Measurements from ENCODE around the gene DBH. TPM values are rescaled to one million over a fixed set of nuclear protein-coding genes. Genes with fewer than 3 reads are reported as not detected.
"Not testable (repeated sequence)": the region's sequence is repeated elsewhere in the genome, so short reads cannot be mapped to it uniquely, and the experiment has no call there.

DBH gene
- polyA plus RNA-seq, 4 donors, result 0.51 to 1.6 (median 1.1) TPM

- no peak for DNase-seq (ENCODE audit: low read depth in 4 of 4, low spot score in 2 of 4)
Observed at GRCh38 chr9:133661846-133662540, 25.8 kb downstream of the DBH start.

GRCh38 chr9:133664173-133665050 lies 28.2 kb downstream of the DBH start:
- no peak for DNase-seq (ENCODE audit: low read depth in 4 of 4, low spot score in 2 of 4)

- DNase-seq (ENCODE audit: low read depth in 4 of 4, low spot score in 2 of 4), result no peak
Observed at GRCh38 chr9:133665096-133665495, 28.9 kb downstream of the DBH start.

- no peak for DNase-seq (ENCODE audit: low read depth in 4 of 4, low spot score in 2 of 4)
Observed at GRCh38 chr9:133665535-133665934, 29.4 kb downstream of the DBH start.

- DNase-seq (ENCODE audit: low read depth in 4 of 4, low spot score in 2 of 4), result no peak
Observed at GRCh38 chr9:133666387-133666786, 30.2 kb downstream of the DBH start.

- DNase-seq (ENCODE audit: low read depth in 4 of 4, low spot score in 2 of 4), result no peak
Observed at GRCh38 chr9:133666845-133667244, 30.7 kb downstream of the DBH start.

GRCh38 chr9:133667759-133668450 lies 31.7 kb downstream of the DBH start:
- DNase-seq (ENCODE audit: low read depth in 4 of 4, low spot score in 2 of 4), result no peak

GRCh38 chr9:133669182-133669801 lies 33.1 kb downstream of the DBH start:
- no peak for DNase-seq (ENCODE audit: low read depth in 4 of 4, low spot score in 2 of 4)

GRCh38 chr9:133670466-133670865 lies 34.3 kb downstream of the DBH start:
- DNase-seq (ENCODE audit: low read depth in 4 of 4, low spot score in 2 of 4), result no peak

- no peak for DNase-seq (ENCODE audit: low read depth in 4 of 4, low spot score in 2 of 4)
Observed at GRCh38 chr9:133671371-133671770, 35.2 kb downstream of the DBH start.

GRCh38 chr9:133672503-133673257 lies 36.5 kb downstream of the DBH start:
- no peak for DNase-seq (ENCODE audit: low read depth in 4 of 4, low spot score in 2 of 4)

GRCh38 chr9:133673258-133673655 lies 37.1 kb downstream of the DBH start:
- DNase-seq (ENCODE audit: low read depth in 4 of 4, low spot score in 2 of 4), result no peak

GRCh38 chr9:133674091-133674490 lies 37.9 kb downstream of the DBH start:
- no peak for DNase-seq (ENCODE audit: low read depth in 4 of 4, low spot score in 2 of 4)

GRCh38 chr9:133675796-133676195 lies 39.6 kb downstream of the DBH start:
- DNase-seq (ENCODE audit: low read depth in 4 of 4, low spot score in 2 of 4), result not testable (repeated sequence)

GRCh38 chr9:133676450-133676849 lies 40.3 kb downstream of the DBH start:
- DNase-seq (ENCODE audit: low read depth in 4 of 4, low spot score in 2 of 4), result no peak

GRCh38 chr9:133677126-133678010 lies 41.2 kb downstream of the DBH start:
- no peak for DNase-seq (ENCODE audit: low read depth in 4 of 4, low spot score in 2 of 4)

GRCh38 chr9:133679056-133679455 lies 42.9 kb downstream of the DBH start:
- no peak for DNase-seq (ENCODE audit: low read depth in 4 of 4, low spot score in 2 of 4)

GRCh38 chr9:133679466-133680061 lies 43.4 kb downstream of the DBH start:
- DNase-seq (ENCODE audit: low read depth in 4 of 4, low spot score in 2 of 4), result no peak

Data from left renal cortex interstitium (tissue), 4 donors.